Left cardiac atrium (tissue), 4 donors: Measurements from ENCODE around the gene TRIM28. TPM values are rescaled to one million over a fixed set of nuclear protein-coding genes. Genes with fewer than 3 reads are reported as not detected.
"Not testable (repeated sequence)": the region's sequence is repeated elsewhere in the genome, so short reads cannot be mapped to it uniquely, and the experiment has no call there.

Experiments used
- ATAC-seq, 2 donors: fragments of 200-7000 bp; cut with Tn5 transposase; one replicate each; pipeline ENCODE4 v1.9.1; 2020; ENCODE audit warnings: mild to moderate bottlenecking in 2 of 2, moderate library complexity in 2 of 2
- DNase-seq: peaks from one replicate; pipeline ENCODE4 v3.0.0-alpha.2; 2020
- intact Hi-C, 2 donors: fragments of 100-400 bp; cut with DNase I; formaldehyde crosslinking; loops; one replicate each; pipeline versions ENCODE4 v1.14.1 to v1.15.1; 2022 to 2023
- total RNA-seq, 2 donors: library from RNA; stranded (reverse); fragmentation: NEBNext Ultra II Directional; extraction: Animal tissue kit (Norgen Biotek cat#: 25700); gene quantifications; one replicate each; pipeline ENCODE4 v1.2.1, GENCODE V29; 2021
- donor health status: DM: no; HTN: yes; CAD: no.
- donor health status: DM: no; HTN: yes; CAD: no; lungs with severe emphysema.
- donor health status: DM: yes; HTN: yes; CAD: no.
- donor health status: Dilated cardiomyopathy.

Gene TRIM28
- total RNA-seq, 2 donors from 2014 or later, result 135 to 150 TPM

GRCh38 chr19:58570770-58571574, 27.1 kb downstream of the TRIM28 start:
- no peak for ATAC-seq
- intact Hi-C loops, result no loop called here
- peak; percentile 28 for DNase-seq

- no peak for ATAC-seq
- intact Hi-C loops, result no loop called here
- peak; percentile 21 for DNase-seq
Observed at GRCh38 chr19:58571575-58571947, 27.7 kb downstream of the TRIM28 start.

- intact Hi-C loops, result no loop called here
- ATAC-seq, result no peak
- no peak for DNase-seq
Observed at GRCh38 chr19:58572026-58572817, 28.4 kb downstream of the TRIM28 start.

- intact Hi-C loops, result no loop called here
- peak; percentile 100 for DNase-seq
- peak; percentile 82 to 83 for ATAC-seq
Observed at GRCh38 chr19:58572818-58573657, 29.2 kb downstream of the TRIM28 start, which contains the start of gene MZF1. MZF1 (minus strand) TSS chr19:58573335; CDS start chr19:58571389, 1,946 bp downstream.

- intact Hi-C loops, result no loop called here
- ATAC-seq, result no peak
- no peak for DNase-seq
Observed at GRCh38 chr19:58573658-58574164, 29.8 kb downstream of the TRIM28 start.

GRCh38 chr19:58575183-58576041, 31.5 kb downstream of the TRIM28 start:
- intact Hi-C loops, result no loop called here
- DNase-seq, result peak; percentile 95
- ATAC-seq, result peak; percentile 72 to 76

GRCh38 chr19:58577581-58577980, 33.7 kb downstream of the TRIM28 start:
- DNase-seq, intact Hi-C loops, ATAC-seq: not testable (repeated sequence)

- ATAC-seq, result no peak
- intact Hi-C loops, result no loop called here
- no peak for DNase-seq
Observed at GRCh38 chr19:58578012-58578925, 34.4 kb downstream of the TRIM28 start.

GRCh38 chr19:58579473-58580142, 35.7 kb downstream of the TRIM28 start:
- intact Hi-C loops, result no loop called here
- DNase-seq, result no peak
- no peak for ATAC-seq

- DNase-seq, result peak; percentile 87
- intact Hi-C loops, result no loop called here
- ATAC-seq, result peak; percentile 92 to 96
Observed at GRCh38 chr19:58581227-58582141, 37.6 kb downstream of the TRIM28 start.

- ATAC-seq (no peak), DNase-seq (no peak)
- intact Hi-C loops, result no loop called here
Observed at GRCh38 chr19:58582985-58583384, 39.1 kb downstream of the TRIM28 start.

- DNase-seq (no peak), ATAC-seq (no peak)
- intact Hi-C loops, result no loop called here
Observed at GRCh38 chr19:58584498-58585441, 40.9 kb downstream of the TRIM28 start.

GRCh38 chr19:58585442-58586132, 41.7 kb downstream of the TRIM28 start:
- ATAC-seq (no peak), DNase-seq (no peak)
- intact Hi-C loops, result no loop called here

GRCh38 chr19:58586133-58586765, 42.4 kb downstream of the TRIM28 start:
- ATAC-seq, result no peak
- no peak for DNase-seq
- intact Hi-C loops, result no loop called here
